ENCODE results near the gene LARP4B. TPM values are rescaled to one million over a fixed set of nuclear protein-coding genes. Genes with fewer than 3 reads are reported as not detected.

Gene LARP4B
- polyA plus RNA-seq, 2 of the 4 experiments (the other 2 are of a cell fraction) = 25.5 to 54.2 TPM

- 83% methylated on average over 7 of the region's 7 CpGs for WGBS (ENCODE audit: missing lambda C conversion rate)
- POLR2A ChIA-PET = no interaction called here
- H3K27ac ChIP-seq = no peak overlapping the region
- FAIRE-seq (no peak), ATAC-seq (no peak), DNase-seq (ENCODE audit: low read depth in 1 of 2, low spot score in 1 of 2) (no peak)
- TF ChIP-seq, protein P1, sequence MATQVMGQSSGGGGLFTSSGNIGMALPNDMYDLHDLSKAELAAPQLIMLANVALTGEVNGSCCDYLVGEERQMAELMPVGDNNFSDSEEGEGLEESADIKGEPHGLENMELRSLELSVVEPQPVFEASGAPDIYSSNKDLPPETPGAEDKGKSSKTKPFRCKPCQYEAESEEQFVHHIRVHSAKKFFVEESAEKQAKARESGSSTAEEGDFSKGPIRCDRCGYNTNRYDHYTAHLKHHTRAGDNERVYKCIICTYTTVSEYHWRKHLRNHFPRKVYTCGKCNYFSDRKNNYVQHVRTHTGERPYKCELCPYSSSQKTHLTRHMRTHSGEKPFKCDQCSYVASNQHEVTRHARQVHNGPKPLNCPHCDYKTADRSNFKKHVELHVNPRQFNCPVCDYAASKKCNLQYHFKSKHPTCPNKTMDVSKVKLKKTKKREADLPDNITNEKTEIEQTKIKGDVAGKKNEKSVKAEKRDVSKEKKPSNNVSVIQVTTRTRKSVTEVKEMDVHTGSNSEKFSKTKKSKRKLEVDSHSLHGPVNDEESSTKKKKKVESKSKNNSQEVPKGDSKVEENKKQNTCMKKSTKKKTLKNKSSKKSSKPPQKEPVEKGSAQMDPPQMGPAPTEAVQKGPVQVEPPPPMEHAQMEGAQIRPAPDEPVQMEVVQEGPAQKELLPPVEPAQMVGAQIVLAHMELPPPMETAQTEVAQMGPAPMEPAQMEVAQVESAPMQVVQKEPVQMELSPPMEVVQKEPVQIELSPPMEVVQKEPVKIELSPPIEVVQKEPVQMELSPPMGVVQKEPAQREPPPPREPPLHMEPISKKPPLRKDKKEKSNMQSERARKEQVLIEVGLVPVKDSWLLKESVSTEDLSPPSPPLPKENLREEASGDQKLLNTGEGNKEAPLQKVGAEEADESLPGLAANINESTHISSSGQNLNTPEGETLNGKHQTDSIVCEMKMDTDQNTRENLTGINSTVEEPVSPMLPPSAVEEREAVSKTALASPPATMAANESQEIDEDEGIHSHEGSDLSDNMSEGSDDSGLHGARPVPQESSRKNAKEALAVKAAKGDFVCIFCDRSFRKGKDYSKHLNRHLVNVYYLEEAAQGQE (IDR thresholded peaks at IDR 0.05) = no peak
- TF ChIP-seq EHMT2 (IDR thresholded peaks at IDR 0.05; ENCODE audit: low read depth) (no peak), MAX (IDR thresholded peaks at IDR 0.05) (no peak), TP53 (CRISPR knock-in tag; IDR thresholded peaks at IDR 0.05) (no peak), BCL3 (IDR thresholded peaks at IDR 0.05) (no peak)
- no peaks in the 10 kb centered on the region for H3K4me1 ChIP-seq
- no peak overlapping the region for H3K4me2 ChIP-seq
- CTCF ChIA-PET = interaction anchor here (0.5 kb wide), 1 partner anchor 206 kb away, joined by 3 read pairs; no protein-coding TSS in a partner anchor
- H3K9me3 ChIP-seq = no peaks in the 10 kb centered on the region
- no peak overlapping the region for H3K4me3 ChIP-seq
These were observed 60.8 kb downstream of the LARP4B start for GRCh38 chr10:870564-871166.

GRCh38 chr10:869171-869570, 62.3 kb downstream of the LARP4B start:
- Histone ChIP-seq H3K4me3 (no peak overlapping the region), H3K9me3 (no peaks in the 10 kb centered on the region), H3K4me2 (no peak overlapping the region), H3K27ac (no peak overlapping the region), H3K4me1 (no peaks in the 10 kb centered on the region)
- DNase-seq (ENCODE audit: low read depth in 1 of 2, low spot score in 1 of 2) (no peak), ATAC-seq (no peak), FAIRE-seq (no peak)
- WGBS (ENCODE audit: missing lambda C conversion rate) = 88% methylated on average over 3 of the region's 3 CpGs
- POLR2A ChIA-PET = no interaction called here
- TF ChIP-seq, protein P2, sequence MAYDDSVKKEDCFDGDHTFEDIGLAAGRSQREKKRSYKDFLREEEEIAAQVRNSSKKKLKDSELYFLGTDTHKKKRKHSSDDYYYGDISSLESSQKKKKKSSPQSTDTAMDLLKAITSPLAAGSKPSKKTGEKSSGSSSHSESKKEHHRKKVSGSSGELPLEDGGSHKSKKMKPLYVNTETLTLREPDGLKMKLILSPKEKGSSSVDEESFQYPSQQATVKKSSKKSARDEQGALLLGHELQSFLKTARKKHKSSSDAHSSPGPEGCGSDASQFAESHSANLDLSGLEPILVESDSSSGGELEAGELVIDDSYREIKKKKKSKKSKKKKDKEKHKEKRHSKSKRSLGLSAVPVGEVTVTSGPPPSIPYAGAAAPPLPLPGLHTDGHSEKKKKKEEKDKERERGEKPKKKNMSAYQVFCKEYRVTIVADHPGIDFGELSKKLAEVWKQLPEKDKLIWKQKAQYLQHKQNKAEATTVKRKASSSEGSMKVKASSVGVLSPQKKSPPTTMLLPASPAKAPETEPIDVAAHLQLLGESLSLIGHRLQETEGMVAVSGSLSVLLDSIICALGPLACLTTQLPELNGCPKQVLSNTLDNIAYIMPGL (CRISPR knock-in tag; IDR thresholded peaks at IDR 0.05; ENCODE audit: borderline replicate concordance) = no peak
- no peak for TF ChIP-seq CHD4 (IDR thresholded peaks at IDR 0.05; ENCODE audit: borderline replicate concordance)
- no peak for TF ChIP-seq ATOH8 (CRISPR knock-in tag; IDR thresholded peaks at IDR 0.05; ENCODE audit: low read depth)
- no peak for TF ChIP-seq GATA3 (IDR thresholded peaks at IDR 0.05; ENCODE audit: borderline replicate concordance)
- no peak for TF ChIP-seq ELK1 (IDR thresholded peaks at IDR 0.05; ENCODE audit: low read depth, low read length)
- no peak for TF ChIP-seq MAZ (IDR thresholded peaks at IDR 0.05; ENCODE audit: borderline replicate concordance, low read depth, low read length)
- CTCF ChIA-PET = interaction anchor here (0.5 kb wide), 1 partner anchor 59 kb away, joined by 4 read pairs; no protein-coding TSS in a partner anchor

- TF ChIP-seq RFX5 (IDR thresholded peaks at IDR 0.05) (no peak), TFCP2L1 (CRISPR knock-in tag; IDR thresholded peaks at IDR 0.05) (no peak), EHMT2 (IDR thresholded peaks at IDR 0.05; ENCODE audit: low read depth) (no peak), SREBF2 (IDR thresholded peaks at IDR 0.05) (no peak), MYC (IDR thresholded peaks at IDR 0.05; ENCODE audit: borderline replicate concordance, low read length) (no peak)
- Histone ChIP-seq H3K9me3 (no peaks in the 10 kb centered on the region), H3K4me3 (no peak overlapping the region), H3K4me2 (no peak overlapping the region), H3K27ac (no peak overlapping the region), H3K4me1 (no peaks in the 10 kb centered on the region)
- 95% methylated on average over 6 of the region's 6 CpGs for WGBS (ENCODE audit: missing lambda C conversion rate)
- POLR2A ChIA-PET = no interaction called here
- CTCF ChIA-PET = no interaction called here
- DNase-seq (ENCODE audit: low read depth in 1 of 2, low spot score in 1 of 2) (no peak), FAIRE-seq (no peak), ATAC-seq (no peak)
These were observed 63.7 kb downstream of the LARP4B start for GRCh38 chr10:867807-868206.

Measured in A549 (cell line).